Sigmoid colon (tissue), 7 donors: ENCODE results near the gene DNER. TPM values are rescaled to one million over a fixed set of nuclear protein-coding genes. Genes with fewer than 3 reads are reported as not detected.
"Not testable (repeated sequence)": the region's sequence is repeated elsewhere in the genome, so short reads cannot be mapped to it uniquely, and the experiment has no call there.

ENCODE experiments used
- DNase-seq: peaks from one replicate; pipeline ENCODE4 v3.0.0-alpha.2; 2019
- H3K27ac ChIP-seq, 4 donors: fragments of 200-600 bp; sonication (generic); one replicate each; pipeline ENCODE4 v1.5.1; 2016 to 2019; ENCODE audit warnings: mild to moderate bottlenecking in 1 of 4
- H3K27me3 ChIP-seq, 3 donors: fragments of 200-600 bp; sonication (generic); one replicate each; pipeline ENCODE4 v1.5.1; 2019; ENCODE audit warnings: mild to moderate bottlenecking in 1 of 3
- H3K36me3 ChIP-seq, 4 donors: fragments of 200-600 bp; sonication (generic); one replicate each; pipeline ENCODE4 v1.5.1; 2016 to 2019
- H3K4me1 ChIP-seq, 4 donors: fragments of 200-600 bp; sonication (generic); one replicate each; pipeline ENCODE4 v1.5.1; 2017 to 2019
- H3K4me3 ChIP-seq, 4 donors: fragments of 200-600 bp; sonication (generic); one replicate each; pipeline ENCODE4 v1.5.1; 2017 to 2019; ENCODE audit warnings: mild to moderate bottlenecking in 2 of 4, moderate library complexity in 1 of 4
- H3K9me3 ChIP-seq, 4 donors: fragments of 200-600 bp in 3 of 4; sonication (generic) in 3 of 4; one replicate each; pipeline versions ENCODE4 v1.5.1 to v1.6.1; 2013 to 2019
- CTCF ChIP-seq, 4 experiments: fragments of 450-650 bp in 3 of 4; fragments of 200-600 bp in 1 of 4; IDR thresholded peaks; one replicate each; pipeline ENCODE4 v1.5.1; 2016 to 2019; ENCODE audit warnings: antibody characterized with exemption in 4 of 4, mild to moderate bottlenecking in 3 of 4, moderate library complexity in 2 of 4
- EP300 ChIP-seq, 4 donors: sonication (generic); formaldehyde crosslinking; IDR thresholded peaks; one replicate each; pipeline ENCODE4 v1.6.1; 2017; ENCODE audit warnings: antibody characterized with exemption in 4 of 4
- POLR2A ChIP-seq, 2 donors: fragments of 450-650 bp; IDR thresholded peaks; one replicate each; pipeline ENCODE4 v1.6.1; 2016; ENCODE audit warnings: antibody characterized with exemption in 2 of 2, mild to moderate bottlenecking in 2 of 2, moderate library complexity in 2 of 2
- POLR2AphosphoS5 ChIP-seq, 4 donors: sonication (generic); formaldehyde crosslinking; IDR thresholded peaks; one replicate each; pipeline ENCODE4 v1.6.1; 2017; ENCODE audit warnings: antibody characterized with exemption in 4 of 4
- WGBS, 2 donors: extraction: QIAGEN DNeasy Blood & Tissue Kit; methylation state at CpG; one replicate each; pipeline ENCODE4 v1.1.7; 2013; 5-methylcytosine and 5-hydroxymethylcytosine counted together
- intact Hi-C: fragments of 100-400 bp; cut with DNase I; formaldehyde crosslinking; loops from one replicate; pipeline ENCODE4 v1.15.1; 2023
- polyA plus RNA-seq, 3 donors: library from polyadenylated mRNA; stranded (reverse); fragments of 200-250 nt; gene quantifications; one replicate each; pipeline ENCODE4 v1.2.3, GENCODE V29; 2013
- total RNA-seq, 4 donors: library from RNA; depleted of rRNA; stranded (reverse); fragments of >200 nt; gene quantifications; one replicate each; pipeline ENCODE4 v1.1.0, GENCODE V29; 2016
- donor health status: healthy with polysubstance abuse.
- donor health status: Bipolar disorder and iron deficiency.
- donor health status: healthy.

Gene DNER
- total and polyA plus RNA-seq, 7 donors: 2.7 to 17.7 (median 9.9) TPM; not detected in 1

DNA sequence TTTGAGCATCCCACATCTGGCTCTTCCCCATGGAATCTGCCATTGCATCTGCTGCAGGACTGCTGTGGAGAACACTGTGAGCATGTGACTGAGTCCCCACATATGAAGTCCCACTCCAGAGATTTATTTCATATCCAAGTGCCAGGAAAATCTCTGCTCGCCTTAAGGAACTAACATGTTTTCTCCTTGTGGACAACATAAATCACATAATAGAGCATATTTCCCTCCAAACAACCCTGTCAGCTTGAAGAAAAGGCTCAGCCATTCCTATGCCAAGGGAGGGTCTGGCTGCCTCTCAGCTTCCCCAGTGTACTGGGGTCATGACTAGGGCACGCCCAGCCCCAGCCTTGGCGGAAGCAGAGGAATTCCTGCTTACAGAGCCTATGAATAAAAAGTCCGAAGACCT, 193.7 kb downstream of the DNER start:
- TF ChIP-seq CTCF (IDR thresholded peaks at IDR 0.05): no peak
- TF ChIP-seq EP300 (IDR thresholded peaks at IDR 0.05): no peak
- TF ChIP-seq POLR2AphosphoS5 (IDR thresholded peaks at IDR 0.05): peak in 2 of 4 donors; percentile 20 to 30
- TF ChIP-seq POLR2A (IDR thresholded peaks at IDR 0.05): no peak
- Histone ChIP-seq H3K4me3 (no peak overlapping the region), H3K36me3 (no peaks in the 10 kb centered on the region), H3K27me3 (no peaks in the 10 kb centered on the region), H3K4me1 (no peaks in the 10 kb centered on the region), H3K9me3 (no peaks in the 10 kb centered on the region), H3K27ac (peak overlapping the region in 2 of 4 donors; percentile 2 to 55)
- DNase-seq: peak; percentile 81
- intact Hi-C loops: no loop called here
- WGBS, 2 donors: 57 to 71% methylated on average over 4 of the region's 4 CpGs

GRCh38 chr2:229519655-229520430, 194.5 kb downstream of the DNER start:
- intact Hi-C loops: no loop called here
- no peaks in the 10 kb centered on the region for H3K27me3 ChIP-seq
- peak overlapping the region in 1 of 4 donors; percentile 55 for H3K27ac ChIP-seq
- no peaks in the 10 kb centered on the region for H3K36me3 ChIP-seq
- DNase-seq: no peak
- no peaks in the 10 kb centered on the region for H3K4me1 ChIP-seq
- TF ChIP-seq CTCF (IDR thresholded peaks at IDR 0.05) (no peak), POLR2AphosphoS5 (IDR thresholded peaks at IDR 0.05) (no peak), POLR2A (IDR thresholded peaks at IDR 0.05) (no peak), EP300 (IDR thresholded peaks at IDR 0.05) (no peak)
- no peaks in the 10 kb centered on the region for H3K9me3 ChIP-seq
- 72 to 76% methylated on average over 11 of the region's 11 CpGs for WGBS, 2 donors
- no peak overlapping the region for H3K4me3 ChIP-seq

- WGBS, 2 donors: 77% methylated on average over 2 of the region's 2 CpGs
- H3K27ac ChIP-seq: no peak overlapping the region
- no peaks in the 10 kb centered on the region for H3K27me3 ChIP-seq
- no peaks in the 10 kb centered on the region for H3K9me3 ChIP-seq
- no peaks in the 10 kb centered on the region for H3K4me1 ChIP-seq
- no peak for TF ChIP-seq POLR2A (IDR thresholded peaks at IDR 0.05)
- intact Hi-C loops: no loop called here
- no peak for DNase-seq
- no peaks in the 10 kb centered on the region for H3K36me3 ChIP-seq
- no peak overlapping the region for H3K4me3 ChIP-seq
Observed at GRCh38 chr2:229514273-229514895, 200.0 kb downstream of the DNER start.

DNA sequence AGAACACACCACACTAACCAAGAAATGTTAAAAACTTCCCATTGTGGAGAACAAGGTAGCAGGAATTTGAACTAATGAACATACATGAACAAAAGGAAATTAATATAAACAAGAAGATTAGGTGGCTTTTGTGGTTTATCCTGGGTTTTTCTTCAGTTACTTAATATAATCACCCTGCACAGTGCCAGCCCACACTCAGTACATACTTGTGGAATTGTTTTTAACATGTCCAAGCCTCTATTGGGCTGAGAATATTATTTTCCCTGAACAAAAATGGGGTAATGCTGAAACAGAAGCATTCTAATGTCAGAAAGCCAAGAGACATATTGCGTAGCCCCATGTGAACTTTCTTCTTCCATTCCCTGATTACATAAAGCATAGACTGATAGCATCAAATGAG, 202.8 kb downstream of the DNER start:
- no peak for DNase-seq
- 90 to 94% methylated on average over 1 of the region's 1 CpG for WGBS, 2 donors
- H3K27ac ChIP-seq: no peak overlapping the region
- intact Hi-C loops: no loop called here
- no peaks in the 10 kb centered on the region for H3K9me3 ChIP-seq
- H3K27me3 ChIP-seq: no peaks in the 10 kb centered on the region
- no peaks in the 10 kb centered on the region for H3K36me3 ChIP-seq
- H3K4me3 ChIP-seq: no peak overlapping the region
- TF ChIP-seq POLR2A (IDR thresholded peaks at IDR 0.05): no peak
- no peak for TF ChIP-seq POLR2AphosphoS5 (IDR thresholded peaks at IDR 0.05)
- TF ChIP-seq CTCF (IDR thresholded peaks at IDR 0.05): no peak
- no peak for TF ChIP-seq EP300 (IDR thresholded peaks at IDR 0.05)
- H3K4me1 ChIP-seq: no peaks in the 10 kb centered on the region

- H3K9me3 ChIP-seq, H3K4me1 ChIP-seq, intact Hi-C loops, H3K4me3 ChIP-seq, H3K36me3 ChIP-seq, H3K27ac ChIP-seq, DNase-seq, H3K27me3 ChIP-seq: not testable (repeated sequence)
- WGBS, 2 donors: 80 to 92% methylated on average over 4 of the region's 4 CpGs
Observed at GRCh38 chr2:229506699-229507098, 207.7 kb downstream of the DNER start.
